Measurements from ENCODE around the gene PPP4R3C. TPM values are rescaled to one million over a fixed set of nuclear protein-coding genes. Genes with fewer than 3 reads are reported as not detected.
"Not testable (repeated sequence)": the region's sequence is repeated elsewhere in the genome, so short reads cannot be mapped to it uniquely, and the experiment has no call there.

Gene PPP4R3C
- total and polyA plus RNA-seq, 2 donors (not counting 1 experiment from before 2014, with no cell fraction given), result not detected

- no peak overlapping the region for H3K4me2 ChIP-seq (replicated peaks; ENCODE audit: low read depth, low read length, poor library complexity, severe bottlenecking)
- no peak overlapping the region for H3K4me3 ChIP-seq (ENCODE audit: control extremely low read depth in 1 of 5, extremely low read depth in 1 of 5, insufficient read depth in 1 of 5, low read depth in 2 of 5, low read length in 4 of 5)
- no peaks in the 10 kb centered on the region for H3K4me1 ChIP-seq (ENCODE audit: control insufficient read depth in 2 of 2, insufficient read depth in 2 of 2, low read length in 2 of 2)
- intact Hi-C loops (cut with micrococcal nuclease), result no loop called here
- no peaks in the 10 kb centered on the region for H3K79me2 ChIP-seq (ENCODE audit: control insufficient read depth, insufficient read depth, low read length)
- H3K9ac ChIP-seq (ENCODE audit: low read length), result no peak overlapping the region
- no peaks in the 10 kb centered on the region for H4K20me1 ChIP-seq (ENCODE audit: control insufficient read depth, insufficient read depth, low read length, poor library complexity, severe bottlenecking)
- CTCF ChIA-PET, result no interaction called here
- H3K4me3 Mint-ChIP-seq, result no peak overlapping the region
- no peak for DNase-seq
- H2AFZ ChIP-seq (ENCODE audit: insufficient read depth, low read depth, low read length, poor library complexity, severe bottlenecking), result no peak overlapping the region
- no peak overlapping the region for H3K27ac Mint-ChIP-seq
- no peak overlapping the region for H3K27ac ChIP-seq (ENCODE audit: low read length in 2 of 2)
- WGBS (ENCODE audit: insufficient coverage), result no CpG with 5 or more reads among the region's 1 CpG
- H3K4me1 Mint-ChIP-seq, result no peaks in the 10 kb centered on the region
- POLR2A ChIA-PET, result no interaction called here
- H3K27me3 ChIP-seq (replicated peaks in 1 of 4; ENCODE audit: control extremely low read depth in 1 of 4, control insufficient read depth in 3 of 4, insufficient read depth in 4 of 4, low read length in 3 of 4), result no peaks in the 10 kb centered on the region
- H3K36me3 ChIP-seq (replicated peaks in 1 of 2; ENCODE audit: control extremely low read depth in 1 of 2, control insufficient read depth in 1 of 2, extremely low read depth in 1 of 2, insufficient read depth in 2 of 2, low read length in 1 of 2), result no peaks in the 10 kb centered on the region
- H3K9me3 Mint-ChIP-seq (ENCODE audit: insufficient read depth), result no peaks in the 10 kb centered on the region
- no peak for ATAC-seq (ENCODE audit: low read depth)
- H3K27me3 Mint-ChIP-seq, result no peaks in the 10 kb centered on the region
- TF ChIP-seq, protein P1, sequence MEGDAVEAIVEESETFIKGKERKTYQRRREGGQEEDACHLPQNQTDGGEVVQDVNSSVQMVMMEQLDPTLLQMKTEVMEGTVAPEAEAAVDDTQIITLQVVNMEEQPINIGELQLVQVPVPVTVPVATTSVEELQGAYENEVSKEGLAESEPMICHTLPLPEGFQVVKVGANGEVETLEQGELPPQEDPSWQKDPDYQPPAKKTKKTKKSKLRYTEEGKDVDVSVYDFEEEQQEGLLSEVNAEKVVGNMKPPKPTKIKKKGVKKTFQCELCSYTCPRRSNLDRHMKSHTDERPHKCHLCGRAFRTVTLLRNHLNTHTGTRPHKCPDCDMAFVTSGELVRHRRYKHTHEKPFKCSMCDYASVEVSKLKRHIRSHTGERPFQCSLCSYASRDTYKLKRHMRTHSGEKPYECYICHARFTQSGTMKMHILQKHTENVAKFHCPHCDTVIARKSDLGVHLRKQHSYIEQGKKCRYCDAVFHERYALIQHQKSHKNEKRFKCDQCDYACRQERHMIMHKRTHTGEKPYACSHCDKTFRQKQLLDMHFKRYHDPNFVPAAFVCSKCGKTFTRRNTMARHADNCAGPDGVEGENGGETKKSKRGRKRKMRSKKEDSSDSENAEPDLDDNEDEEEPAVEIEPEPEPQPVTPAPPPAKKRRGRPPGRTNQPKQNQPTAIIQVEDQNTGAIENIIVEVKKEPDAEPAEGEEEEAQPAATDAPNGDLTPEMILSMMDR (IDR thresholded peaks at IDR 0.05), result no peak
- no peak for TF ChIP-seq EZH2 (IDR thresholded peaks at IDR 0.05; ENCODE audit: borderline replicate concordance, insufficient read depth, low read depth, low read length, poor library complexity, severe bottlenecking)
- peaks cover 0 to 8% (median 0%) of the 10 kb centered on the region in 3 donors for H3K9me3 ChIP-seq (ENCODE audit: control extremely low read depth in 1 of 3, control insufficient read depth in 2 of 3, insufficient read depth in 1 of 3, low read length in 2 of 3)
These were observed 2.9 kb upstream of the PPP4R3C start for GRCh38 chrX:27466051-27466450.

GRCh38 chrX:27465036-27465435, 1.9 kb upstream of the PPP4R3C start:
- no peaks in the 10 kb centered on the region for H3K4me1 ChIP-seq (ENCODE audit: control insufficient read depth in 2 of 2, insufficient read depth in 2 of 2, low read length in 2 of 2)
- no peaks in the 10 kb centered on the region for H3K36me3 ChIP-seq (replicated peaks in 1 of 2; ENCODE audit: control extremely low read depth in 1 of 2, control insufficient read depth in 1 of 2, extremely low read depth in 1 of 2, insufficient read depth in 2 of 2, low read length in 1 of 2)
- intact Hi-C loops (cut with micrococcal nuclease), result no loop called here
- ATAC-seq (ENCODE audit: low read depth) (no peak), DNase-seq (no peak)
- ChIA-PET CTCF (no interaction called here), POLR2A (no interaction called here)
- no peak overlapping the region for H3K4me2 ChIP-seq (replicated peaks; ENCODE audit: low read depth, low read length, poor library complexity, severe bottlenecking)
- H3K4me1 Mint-ChIP-seq, result no peaks in the 10 kb centered on the region
- no peaks in the 10 kb centered on the region for H3K9me3 Mint-ChIP-seq (ENCODE audit: insufficient read depth)
- H4K20me1 ChIP-seq (ENCODE audit: control insufficient read depth, insufficient read depth, low read length, poor library complexity, severe bottlenecking), result no peaks in the 10 kb centered on the region
- H3K27ac Mint-ChIP-seq, result no peak overlapping the region
- H2AFZ ChIP-seq (ENCODE audit: insufficient read depth, low read depth, low read length, poor library complexity, severe bottlenecking), result no peak overlapping the region
- no peak overlapping the region for H3K27ac ChIP-seq (ENCODE audit: low read length in 2 of 2)
- peaks cover 0 to 8% (median 0%) of the 10 kb centered on the region in 3 donors for H3K9me3 ChIP-seq (ENCODE audit: control extremely low read depth in 1 of 3, control insufficient read depth in 2 of 3, insufficient read depth in 1 of 3, low read length in 2 of 3)
- TF ChIP-seq EZH2 (IDR thresholded peaks at IDR 0.05; ENCODE audit: borderline replicate concordance, insufficient read depth, low read depth, low read length, poor library complexity, severe bottlenecking), result no peak
- TF ChIP-seq, protein P1 (IDR thresholded peaks at IDR 0.05), result no peak
- H3K27me3 ChIP-seq (replicated peaks in 1 of 4; ENCODE audit: control extremely low read depth in 1 of 4, control insufficient read depth in 3 of 4, insufficient read depth in 4 of 4, low read length in 3 of 4), result no peaks in the 10 kb centered on the region
- H3K4me3 ChIP-seq (ENCODE audit: control extremely low read depth in 1 of 5, extremely low read depth in 1 of 5, insufficient read depth in 1 of 5, low read depth in 2 of 5, low read length in 4 of 5), result no peak overlapping the region
- H3K4me3 Mint-ChIP-seq, result no peak overlapping the region
- H3K79me2 ChIP-seq (ENCODE audit: control insufficient read depth, insufficient read depth, low read length), result no peaks in the 10 kb centered on the region
- no peaks in the 10 kb centered on the region for H3K27me3 Mint-ChIP-seq
- no peak overlapping the region for H3K9ac ChIP-seq (ENCODE audit: low read length)

DNA sequence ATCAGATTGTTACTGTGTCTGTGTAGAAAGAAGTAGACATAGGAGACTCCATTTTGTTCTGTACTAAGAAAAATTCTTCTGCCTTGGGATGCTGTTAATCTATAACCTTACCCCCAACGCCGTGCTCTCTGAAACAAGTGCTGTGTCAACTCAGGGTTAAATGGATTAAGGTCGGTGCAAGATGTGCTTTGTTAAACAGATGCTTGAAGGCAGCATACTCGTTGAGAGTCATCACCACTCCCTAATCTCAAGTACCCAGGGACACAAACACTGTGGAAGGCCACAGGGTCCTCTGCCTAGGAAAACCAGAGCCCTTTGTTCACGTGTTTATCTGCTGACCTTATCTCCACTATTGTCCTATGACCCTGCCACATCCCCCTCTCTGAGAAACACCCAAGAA, 4.0 kb downstream of the PPP4R3C start:
- H3K9ac ChIP-seq (ENCODE audit: low read length); CTCF ChIA-PET; H2AFZ ChIP-seq (ENCODE audit: insufficient read depth, low read depth, low read length, poor library complexity, severe bottlenecking); H3K4me1 ChIP-seq (ENCODE audit: control insufficient read depth in 2 of 2, insufficient read depth in 2 of 2, low read length in 2 of 2); H3K4me2 ChIP-seq (replicated peaks; ENCODE audit: low read depth, low read length, poor library complexity, severe bottlenecking); DNase-seq; H3K27ac Mint-ChIP-seq; H3K4me3 Mint-ChIP-seq; H4K20me1 ChIP-seq (ENCODE audit: control insufficient read depth, insufficient read depth, low read length, poor library complexity, severe bottlenecking); H3K4me3 ChIP-seq (ENCODE audit: control extremely low read depth in 1 of 5, extremely low read depth in 1 of 5, insufficient read depth in 1 of 5, low read depth in 2 of 5, low read length in 4 of 5); H3K36me3 ChIP-seq (replicated peaks in 1 of 2; ENCODE audit: control extremely low read depth in 1 of 2, control insufficient read depth in 1 of 2, extremely low read depth in 1 of 2, insufficient read depth in 2 of 2, low read length in 1 of 2); H3K27me3 Mint-ChIP-seq; H3K27me3 ChIP-seq (replicated peaks in 1 of 4; ENCODE audit: control extremely low read depth in 1 of 4, control insufficient read depth in 3 of 4, insufficient read depth in 4 of 4, low read length in 3 of 4); H3K27ac ChIP-seq (ENCODE audit: low read length in 2 of 2); H3K79me2 ChIP-seq (ENCODE audit: control insufficient read depth, insufficient read depth, low read length); H3K9me3 Mint-ChIP-seq (ENCODE audit: insufficient read depth); POLR2A ChIA-PET; ATAC-seq (ENCODE audit: low read depth); intact Hi-C loops (cut with micrococcal nuclease); H3K4me1 Mint-ChIP-seq: not testable (repeated sequence)
- H3K9me3 ChIP-seq (ENCODE audit: control extremely low read depth in 1 of 3, control insufficient read depth in 2 of 3, insufficient read depth in 1 of 3, low read length in 2 of 3), result peaks cover 0 to 12% (median 0%) of the 10 kb centered on the region in 3 donors
- no CpG with 5 or more reads among the region's 5 CpGs for WGBS (ENCODE audit: insufficient coverage)

Measured in B cell (primary cell).